K562 (cell line): ENCODE data around the gene MAGI1. TPM values are rescaled to one million over a fixed set of nuclear protein-coding genes. Genes with fewer than 3 reads are reported as not detected.

Experiments used
- CHD4 ChIP-seq: fragments of 200-600 bp; sonication (generic); IDR thresholded peaks from 3 replicates; pipeline ENCODE4 v1.6.1; 2012; ENCODE audit warnings: low read depth, mild to moderate bottlenecking, mixed read lengths, low read length, inconsistent platforms; ENCODE audit not compliant: insufficient read depth, insufficient replicate concordance, poor library complexity, severe bottlenecking
- DPF2 ChIP-seq: fragments of 450-650 bp; IDR thresholded peaks from 2 replicates; pipeline ENCODE4 v1.6.1; 2016
- EP300 ChIP-seq: IDR thresholded peaks from 2 replicates; pipeline ENCODE4 v1.6.1; 2012; ENCODE audit warnings: low read length, improper control_type of control experiment
- FOSL1 ChIP-seq: fragments of 200-800 bp; sonication (Bioruptor generic); conservative IDR thresholded peaks from 2 replicates; pipeline ENCODE4 v1.6.1; 2016; ENCODE audit warnings: missing genetic modification characterization, missing compliant biosample characterization
- FOXM1 ChIP-seq, 2 experiments: fragments of 450-650 bp in 1 of 2; sonication (generic) in 1 of 2; formaldehyde crosslinking in 1 of 2; IDR thresholded peaks; 2 replicates each; pipeline versions ENCODE4 v1.6.1 to v1.9.0; 2017 to 2022; ENCODE audit warnings: low read depth in 2 of 2, mild to moderate bottlenecking in 2 of 2, missing genetic modification reagents in 1 of 2, moderate library complexity in 1 of 2
- GATA2 ChIP-seq: sonication (generic); formaldehyde crosslinking; IDR thresholded peaks from 2 replicates; pipeline ENCODE4 v1.4.0; 2020; ENCODE audit warnings: mild to moderate bottlenecking, missing genetic modification reagents
- NFE2 ChIP-seq: IDR thresholded peaks from 2 replicates; pipeline ENCODE4 v1.6.1; 2014; ENCODE audit warnings: antibody characterized with exemption, low read depth
- TRIM24 ChIP-seq, 2 experiments: fragments of 450-650 bp; IDR thresholded peaks; 2 replicates each; pipeline ENCODE4 v1.6.1; 2016
- ZNF143 ChIP-seq: sonication (generic); formaldehyde crosslinking; IDR thresholded peaks from 2 replicates; pipeline ENCODE4 v1.9.0; 2022; ENCODE audit warnings: mild to moderate bottlenecking, missing genetic modification reagents
- ZNF277 ChIP-seq: fragments of 250-450 bp; sonication (Bioruptor Pico); IDR thresholded peaks from 2 replicates; pipeline ENCODE4 v1.8.0; 2022; ENCODE audit warnings: inconsistent platforms, mild to moderate bottlenecking, moderate library complexity, borderline replicate concordance
- ZNF436 ChIP-seq: fragments of 250-450, 450-650 bp; sonication (Bioruptor Pico); formaldehyde crosslinking; IDR thresholded peaks from 2 replicates; pipeline ENCODE4 v1.7.0; 2020; ENCODE audit warnings: mild to moderate bottlenecking
- polyA plus RNA-seq, 8 experiments: library from polyadenylated mRNA; depleted of rRNA in 4 of 8; stranded (reverse) in 5 of 8; unstranded in 3 of 8; fragments of >200 nt; fragmentation: Nextera tagmentation in 2 of 8; fragmentation: Illumina TruSeq in 1 of 8; extraction: Ambion mirVana in 2 of 8; extraction: Trizol in 1 of 8; gene quantifications; 2 replicates each; pipeline versions ENCODE4 v1.2.1 to v1.2.3, GENCODE V29; 2011 to 2014; ENCODE audit warnings: inconsistent platforms in 1 of 8, missing spikeins in 1 of 8
- total RNA-seq, 7 experiments: library from RNA; depleted of rRNA in 6 of 7; stranded (reverse); fragments of >200 nt in 6 of 7; fragmentation: Illumina TruSeq in 2 of 7; extraction: Trizol in 2 of 7; gene quantifications; 2 replicates each; pipeline versions ENCODE4 v1.2.1 to v1.2.3, GENCODE V29; 2011 to 2021; ENCODE audit warnings: low replicate concordance in 1 of 7

MAGI1 gene
- total and polyA plus RNA-seq, 9 of the 15 experiments (the other 6 are each of a cell fraction or from before 2014, with no cell fraction given) = 7.8 to 59.4 (median 43.2) TPM

GRCh38 chr3:65617787-65618186, 420.9 kb downstream of the MAGI1 start (continued):
- peak; percentile 89 for TF ChIP-seq ZNF436
- TF ChIP-seq EP300 = peak; percentile 69; the same call in 1 of the 2 replicates
- TF ChIP-seq FOXM1 (IDR thresholded peaks at IDR 0.05; ENCODE audit: low read depth) = peak; percentile 55; the same call in 1 of the 2 replicates
- TF ChIP-seq FOXM1 (CRISPR knock-in tag; IDR thresholded peaks at IDR 0.05; ENCODE audit: low read depth) = no peak
- peak; percentile 10; the same call in 1 of the 2 replicates for TF ChIP-seq NFE2
- TF ChIP-seq GATA2 (CRISPR knock-in tag) = peak; percentile 86
- TF ChIP-seq CHD4 = peak; percentile 29
- peak; percentile 87 for TF ChIP-seq DPF2
- no peak for TF ChIP-seq ZNF277
- TF ChIP-seq TRIM24 (IDR thresholded peaks at IDR 0.05) = peak; percentile 76 to 84; a peak in 3 of 4 replicates
- TF ChIP-seq ZNF143 = no peak
- peak; percentile 42 for TF ChIP-seq FOSL1 (tag)
